HG02943 (cell line): ENCODE measurements around the gene ACTL7A.
"Not testable (repeated sequence)": the region's sequence is repeated elsewhere in the genome, so short reads cannot be mapped to it uniquely, and the experiment has no call there.

Source experiments
- ATAC-seq: cut with Tn5 transposase; IDR thresholded peaks from one replicate; pipeline ENCODE4 v1.9.1; 2021; ENCODE audit warnings: mild to moderate bottlenecking, low read depth, moderate library complexity; ENCODE audit not compliant: unreplicated experiment

The ACTL7A gene, protein sequence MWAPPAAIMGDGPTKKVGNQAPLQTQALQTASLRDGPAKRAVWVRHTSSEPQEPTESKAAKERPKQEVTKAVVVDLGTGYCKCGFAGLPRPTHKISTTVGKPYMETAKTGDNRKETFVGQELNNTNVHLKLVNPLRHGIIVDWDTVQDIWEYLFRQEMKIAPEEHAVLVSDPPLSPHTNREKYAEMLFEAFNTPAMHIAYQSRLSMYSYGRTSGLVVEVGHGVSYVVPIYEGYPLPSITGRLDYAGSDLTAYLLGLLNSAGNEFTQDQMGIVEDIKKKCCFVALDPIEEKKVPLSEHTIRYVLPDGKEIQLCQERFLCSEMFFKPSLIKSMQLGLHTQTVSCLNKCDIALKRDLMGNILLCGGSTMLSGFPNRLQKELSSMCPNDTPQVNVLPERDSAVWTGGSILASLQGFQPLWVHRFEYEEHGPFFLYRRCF

DNA sequence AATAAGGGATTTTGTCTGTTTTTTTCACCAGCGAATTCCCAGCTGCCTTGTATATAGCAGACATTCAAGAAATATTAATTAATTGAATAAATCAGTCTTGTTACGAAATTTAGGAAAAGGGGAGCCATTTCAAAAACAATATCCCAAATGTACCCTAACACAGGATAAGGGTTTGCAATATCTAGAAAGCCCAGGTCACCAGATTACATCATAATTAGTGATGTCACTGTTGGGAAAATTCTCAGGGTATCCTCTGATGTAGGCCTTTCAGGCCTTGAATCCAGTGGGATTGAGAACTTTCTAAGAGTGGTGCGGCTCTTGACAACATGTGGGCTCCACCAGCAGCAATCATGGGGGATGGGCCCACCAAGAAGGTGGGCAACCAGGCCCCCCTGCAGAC, at the start of gene ACTL7A:
TSS of gene ACTL7A (plus strand) at position 270 of the 400 bp plus-strand sequence. CDS start at position 327, 57 bp downstream.
- no peak for ATAC-seq

DNA sequence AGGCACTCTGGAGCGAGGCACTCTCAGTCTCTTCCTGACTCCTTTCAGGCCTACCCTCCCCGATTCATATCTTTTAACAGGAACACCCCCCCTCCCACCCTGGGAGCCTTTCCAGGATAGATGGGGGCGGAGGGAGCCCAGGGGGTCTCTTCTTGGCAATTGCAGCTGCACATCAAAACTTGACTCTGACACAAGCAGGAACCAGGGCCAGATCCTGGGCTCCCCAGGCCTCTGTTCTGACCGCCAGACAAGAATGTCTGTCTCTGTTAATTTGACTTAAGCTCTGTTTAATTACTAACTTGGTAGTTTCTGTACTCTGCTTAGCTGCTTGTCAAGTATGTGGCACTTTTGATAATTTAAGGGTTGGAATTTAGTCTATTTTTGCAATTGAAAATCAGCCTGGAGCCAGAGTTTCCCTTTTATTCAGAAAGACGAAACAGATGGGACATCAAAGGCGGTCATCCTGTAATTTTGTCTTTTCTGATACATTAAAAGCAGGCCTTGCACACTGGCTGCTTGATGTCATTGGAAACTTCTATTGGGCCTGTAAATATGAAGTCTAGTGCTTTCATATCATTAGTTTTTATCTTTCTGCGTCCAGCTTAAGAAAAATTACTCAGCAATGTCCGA, 49.6 kb upstream of the ACTL7A start:
- ATAC-seq: no peak

DNA sequence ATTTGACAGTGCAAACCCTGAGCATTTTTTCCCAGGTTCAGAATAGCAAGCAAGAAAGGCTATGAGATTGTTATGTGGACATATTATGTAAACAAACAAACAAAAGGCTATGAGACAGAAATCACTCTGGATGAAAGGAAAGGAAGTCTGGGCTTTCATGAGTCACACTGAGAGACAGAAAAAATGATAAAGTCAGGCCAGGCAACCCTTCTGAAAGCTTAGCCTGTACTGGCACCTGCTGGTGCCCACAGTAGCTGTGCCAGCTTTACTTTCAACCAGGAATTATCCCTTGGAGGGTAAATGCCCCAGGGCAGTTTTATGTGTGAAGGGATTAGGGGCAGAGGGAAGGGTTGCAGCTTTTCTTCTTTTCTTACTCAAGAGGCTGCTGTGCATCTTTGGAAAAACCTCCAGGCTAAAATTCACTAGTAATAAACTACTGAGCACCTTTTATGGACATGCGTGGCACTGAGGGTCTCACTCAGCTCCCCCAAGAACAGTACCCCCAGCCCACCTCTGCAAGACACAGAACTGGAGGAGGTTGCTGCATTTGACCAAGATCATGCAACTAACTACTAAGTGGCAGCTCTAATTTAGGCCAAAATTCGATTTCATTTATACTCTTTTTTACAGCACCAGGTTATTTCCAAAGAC, 48.0 kb upstream of the ACTL7A start:
- no peak for ATAC-seq

DNA sequence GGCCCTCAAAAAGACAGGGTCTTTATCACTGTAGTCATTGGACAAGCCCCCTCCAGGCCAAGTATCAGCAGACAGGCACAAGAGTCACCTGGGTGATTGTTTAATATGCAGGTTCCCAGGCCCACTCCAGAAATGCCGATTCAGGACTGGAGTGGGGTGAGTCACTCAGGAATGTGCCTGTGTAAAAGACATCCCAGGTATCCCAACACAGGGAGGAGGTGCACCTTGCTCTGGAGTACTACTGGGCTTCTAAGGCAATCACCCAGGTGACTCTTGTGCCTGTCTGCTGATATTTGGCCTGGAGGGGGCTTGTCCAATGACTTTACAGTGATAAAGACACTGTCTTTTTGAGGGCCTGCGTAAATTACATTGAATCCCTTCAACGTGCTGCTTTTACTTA, 46.9 kb upstream of the ACTL7A start:
- no peak for ATAC-seq

DNA sequence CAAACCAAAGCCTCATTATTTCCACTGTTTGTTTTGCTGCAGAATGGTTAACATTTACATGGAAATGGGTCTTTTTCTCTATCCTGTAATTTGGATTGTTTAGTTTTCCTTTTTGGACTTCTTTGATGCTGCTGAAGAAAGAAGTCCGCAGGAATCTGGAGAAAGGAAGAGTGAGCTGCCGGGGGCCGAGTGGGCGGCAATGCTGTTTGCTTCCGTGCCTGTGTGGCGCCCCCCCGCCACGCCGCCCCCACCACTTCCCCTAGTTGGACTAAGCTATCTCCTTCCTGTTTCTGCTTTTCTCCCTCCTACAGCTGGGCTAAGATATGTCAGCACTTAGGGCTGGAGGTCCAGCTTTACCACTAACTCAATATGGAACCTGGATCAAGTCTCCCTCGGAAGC, 46.0 kb upstream of the ACTL7A start:
- no peak for ATAC-seq

DNA sequence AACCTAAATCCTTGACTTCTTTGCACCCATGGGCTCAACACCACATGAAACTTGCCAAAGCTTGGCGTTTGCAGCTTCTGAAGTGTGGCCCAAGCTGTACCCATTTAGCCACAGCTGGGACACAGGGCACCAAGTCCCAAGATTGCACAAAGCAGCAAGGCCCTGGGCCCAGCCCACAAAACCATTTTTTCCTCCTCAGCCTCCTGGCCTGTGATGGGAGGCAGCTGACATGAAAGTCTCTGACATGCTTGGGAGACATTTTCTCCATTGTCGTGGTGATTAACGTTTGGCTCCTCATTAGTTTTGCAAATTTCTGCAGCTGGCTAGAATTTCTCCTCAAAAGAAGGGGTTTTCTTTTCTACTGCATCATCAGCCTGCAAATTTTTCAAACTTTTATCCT, 38.2 kb upstream of the ACTL7A start:
- no peak for ATAC-seq

DNA sequence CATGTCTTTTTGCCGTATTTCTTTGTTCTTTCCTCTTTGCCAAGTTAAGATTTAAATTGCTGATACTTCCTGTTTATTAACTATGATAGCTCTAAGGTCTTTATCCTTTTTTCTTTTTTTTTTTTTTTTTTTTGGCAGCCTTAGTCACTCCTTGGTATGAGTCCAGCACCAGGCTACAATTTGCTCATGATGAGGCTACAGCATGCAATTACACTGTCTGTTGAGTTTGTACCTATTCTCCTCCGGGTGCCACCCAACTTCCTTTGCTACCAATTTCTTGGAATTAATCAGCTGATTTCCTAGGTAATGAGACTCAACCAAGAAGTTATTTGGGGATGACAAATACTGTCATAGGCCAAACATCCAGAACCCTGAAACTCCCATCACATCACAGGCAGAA, 31.8 kb upstream of the ACTL7A start:
- no peak for ATAC-seq

DNA sequence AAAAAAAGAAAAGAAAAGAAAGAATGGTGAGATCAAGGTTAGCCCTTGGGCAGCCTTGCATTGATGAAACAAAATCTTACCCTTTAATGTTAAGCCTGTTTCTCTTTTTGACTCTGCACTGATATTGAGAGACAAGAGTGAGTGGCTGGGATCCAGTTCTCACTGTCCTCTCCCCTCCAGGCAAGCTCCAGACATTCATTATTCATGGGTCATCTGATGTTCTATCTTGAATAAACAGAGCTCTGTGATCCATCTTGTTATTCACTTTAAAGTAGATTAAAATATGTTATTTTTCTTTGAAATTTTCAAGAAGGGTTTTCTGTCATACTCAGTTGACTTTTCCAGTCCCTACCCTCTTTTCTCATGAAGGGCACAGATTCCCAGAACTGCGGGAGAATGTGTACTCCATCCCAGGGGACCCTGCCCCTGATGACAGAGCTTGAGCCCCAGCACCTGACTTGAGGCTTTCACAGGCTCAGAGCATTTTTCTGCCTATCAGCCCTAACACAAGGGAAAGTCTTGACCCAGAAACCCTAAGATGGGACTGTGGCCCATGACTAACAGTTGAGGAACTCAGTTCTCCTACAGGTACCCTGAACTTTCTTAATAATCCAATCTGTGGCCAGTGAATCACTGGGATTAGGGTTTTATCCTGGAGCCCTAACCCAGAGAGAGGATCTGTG, 30.4 kb upstream of the ACTL7A start:
- no peak for ATAC-seq

DNA sequence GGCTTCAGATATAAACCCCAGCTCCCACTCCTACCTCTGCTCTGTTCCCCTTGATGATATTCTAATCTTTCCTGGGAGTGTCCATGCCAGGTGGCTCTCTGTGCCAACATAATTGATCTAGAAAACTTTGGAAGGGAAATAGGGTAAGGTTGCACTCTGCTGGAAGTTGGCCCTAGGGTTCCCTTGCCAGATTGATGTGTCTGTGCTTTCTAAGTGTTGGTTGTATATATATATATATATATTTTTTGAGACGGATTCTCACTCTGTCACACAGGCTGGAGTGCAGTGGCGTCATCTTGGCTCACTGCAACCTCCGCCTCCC, 29.9 kb upstream of the ACTL7A start:
- ATAC-seq: no peak

DNA sequence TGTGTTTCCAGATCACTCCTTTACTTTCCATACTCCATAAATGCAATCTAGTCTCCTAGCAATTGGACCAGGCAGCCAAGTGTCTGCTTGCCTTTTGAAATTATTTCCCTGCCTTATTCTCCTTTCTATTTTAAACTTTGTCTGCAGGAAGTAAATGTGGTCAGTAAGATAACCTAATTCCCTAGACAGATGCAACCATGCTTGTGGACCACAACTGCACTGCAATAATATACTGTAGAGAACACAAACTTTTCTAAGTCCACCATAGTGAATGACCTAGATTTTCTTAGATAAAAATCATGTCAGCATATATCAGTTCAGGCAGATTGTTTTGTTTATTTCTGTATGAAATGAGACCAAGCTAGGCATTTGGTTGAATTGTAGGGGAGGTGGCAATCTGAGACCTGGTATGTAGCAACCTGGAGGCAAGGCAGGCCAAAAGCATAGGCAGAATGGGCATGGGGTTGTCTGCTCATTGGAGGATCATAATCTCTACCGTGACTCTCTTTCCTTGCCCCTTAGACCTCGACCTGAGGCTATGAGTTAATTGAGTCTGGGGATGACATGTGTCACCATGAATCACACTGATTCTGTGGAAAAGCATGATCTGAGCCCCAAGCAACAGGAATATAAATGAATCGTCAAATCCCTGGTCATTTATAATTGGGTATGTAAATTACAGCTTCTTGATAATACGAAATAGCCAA, 27.0 kb upstream of the ACTL7A start:
- no peak for ATAC-seq

DNA sequence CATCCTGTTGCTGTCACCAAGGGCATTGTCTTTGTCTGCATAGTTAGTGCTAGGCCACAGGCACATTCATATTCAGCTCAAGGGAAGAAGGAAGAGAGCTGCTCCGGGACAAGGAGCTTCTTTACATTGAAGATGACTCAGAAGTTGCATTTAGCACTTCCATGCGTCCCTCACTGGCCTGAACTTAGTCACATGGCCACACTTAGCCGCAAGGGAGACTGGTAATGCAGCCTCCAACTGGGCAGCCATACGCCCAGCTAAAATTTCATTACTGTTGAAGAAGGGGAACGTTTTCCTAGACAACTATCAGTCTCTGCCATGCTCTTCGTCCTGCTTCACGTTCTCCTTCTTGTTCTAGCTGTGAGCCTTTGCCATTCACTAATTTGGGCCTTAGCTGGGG, 26.2 kb upstream of the ACTL7A start:
- ATAC-seq: no peak

DNA sequence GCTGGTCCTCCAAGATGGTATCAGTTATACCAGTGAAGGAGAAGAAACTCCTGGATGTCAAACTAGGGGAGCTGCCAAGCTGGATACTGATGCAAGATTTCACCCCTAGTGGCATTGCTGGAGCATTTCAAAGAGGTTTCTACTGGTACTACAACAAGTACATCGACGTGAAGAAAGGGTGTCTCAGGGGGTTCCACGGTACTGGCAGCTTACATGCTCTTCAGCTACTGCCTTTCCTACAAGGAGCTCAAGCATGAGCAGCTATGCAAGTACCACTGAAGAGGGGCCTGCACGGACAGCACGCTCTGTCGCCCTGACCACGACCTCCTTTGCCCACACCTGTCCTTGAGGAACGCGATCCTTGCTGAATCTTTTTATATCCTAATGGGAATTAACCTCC, 25.7 kb upstream of the ACTL7A start:
- ATAC-seq: no peak

DNA sequence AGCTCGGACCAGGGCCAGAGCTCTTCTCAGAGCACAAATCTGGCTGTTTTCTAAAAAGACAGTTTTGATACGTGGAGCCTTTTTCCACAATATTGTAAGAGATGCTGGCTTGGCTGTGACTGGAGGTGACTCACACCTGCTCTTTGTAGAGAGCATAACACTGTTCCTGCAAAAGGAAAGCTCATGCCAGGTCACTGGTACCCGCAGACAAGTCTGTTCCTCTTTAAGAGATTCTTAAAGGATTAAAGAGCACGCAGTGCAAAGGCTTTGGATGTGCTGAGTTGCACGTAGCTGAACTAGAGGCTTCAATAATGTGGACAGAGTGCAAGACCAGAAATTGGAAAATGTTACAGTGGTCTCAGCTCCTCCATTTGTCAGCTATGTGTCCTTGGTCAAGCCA, 25.3 kb upstream of the ACTL7A start:
- ATAC-seq: no peak

DNA sequence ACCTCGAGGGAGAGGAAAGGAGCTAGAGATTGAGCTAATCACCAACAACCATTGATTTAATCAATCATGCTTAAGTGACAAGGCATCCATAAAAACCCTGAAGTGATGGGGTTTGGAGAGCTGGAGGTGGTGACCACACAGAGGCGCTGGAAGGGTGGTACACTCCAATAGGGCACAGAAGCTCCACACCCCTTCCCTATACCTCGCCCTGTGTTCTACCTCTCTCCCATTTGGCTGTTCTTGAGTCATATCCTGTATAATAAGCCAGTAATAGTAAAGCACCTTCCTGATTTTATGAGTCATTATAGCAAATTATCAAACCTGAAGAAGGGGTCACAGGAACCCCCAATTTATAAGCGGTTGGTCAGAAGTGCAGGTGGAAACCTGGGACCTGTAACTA, 24.5 kb upstream of the ACTL7A start:
- ATAC-seq: no peak

DNA sequence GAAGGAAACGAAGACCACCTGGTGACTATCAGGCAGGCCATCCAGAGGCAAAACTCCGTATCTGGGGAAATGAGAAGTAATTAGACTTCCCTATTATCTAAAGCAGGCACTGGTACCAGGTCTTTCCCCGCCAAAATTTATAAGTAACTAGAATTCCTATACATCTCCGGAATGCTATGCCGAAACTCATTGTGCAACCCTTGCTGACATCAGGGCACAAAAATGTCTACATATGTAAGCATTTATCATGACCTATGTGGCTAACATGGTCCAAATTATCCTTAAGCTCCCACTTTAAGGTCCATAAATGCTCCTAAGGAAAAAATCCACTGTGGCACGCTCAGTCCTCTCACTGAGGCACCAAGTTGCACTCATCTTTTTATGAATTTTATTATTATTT, 24.0 kb upstream of the ACTL7A start:
- ATAC-seq: no peak

DNA sequence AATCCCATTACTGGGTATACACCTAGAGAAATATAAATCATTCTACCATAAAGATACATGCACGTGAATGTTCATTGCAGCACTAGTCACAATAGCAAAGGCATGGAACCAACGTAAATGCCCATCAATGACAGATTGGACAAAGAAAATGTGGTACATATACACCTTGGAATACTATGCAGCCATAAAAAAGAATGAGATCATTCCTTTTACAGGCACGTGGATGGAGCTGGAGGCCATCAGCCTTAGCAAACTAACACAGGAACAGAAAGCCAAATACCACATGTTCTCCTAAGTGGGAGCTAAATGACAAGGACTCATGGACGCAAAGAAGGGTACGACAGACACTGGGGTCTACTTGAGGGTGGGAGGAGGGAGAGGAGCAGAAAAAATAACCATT, 22.5 kb upstream of the ACTL7A start:
- not testable (repeated sequence) for ATAC-seq

DNA sequence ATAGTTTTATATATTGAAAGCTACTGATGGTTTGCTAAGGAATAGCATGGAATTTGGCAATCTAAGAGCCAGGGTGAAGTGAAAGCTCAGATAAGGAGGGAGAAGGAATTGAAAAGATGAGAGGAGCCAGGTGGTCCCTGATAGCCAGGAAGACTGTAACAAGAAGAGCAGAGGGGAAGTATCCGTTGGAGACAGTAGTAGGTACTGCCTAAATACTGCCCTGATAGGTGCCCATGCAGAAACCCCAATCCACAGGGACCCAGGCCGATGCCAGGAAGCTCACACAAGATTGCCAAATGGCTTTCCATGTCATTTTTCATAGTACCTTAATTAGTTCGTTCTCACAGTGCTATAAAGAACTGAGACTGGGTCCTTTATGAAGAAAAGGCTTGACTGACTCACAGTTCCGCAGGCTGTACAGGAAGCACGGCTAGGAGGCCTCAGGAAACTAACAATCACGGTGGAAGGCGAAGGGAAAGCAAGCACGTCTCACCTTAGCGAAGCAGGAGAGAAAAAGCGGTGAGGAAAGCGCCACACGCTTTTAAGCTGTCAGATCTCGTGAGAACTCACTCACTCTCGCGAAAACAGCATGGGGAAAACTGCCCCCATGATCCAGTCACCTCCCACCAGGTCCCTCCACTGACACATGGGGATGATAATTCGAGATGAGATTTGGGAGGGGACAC, 19.3 kb upstream of the ACTL7A start:
- no peak for ATAC-seq

DNA sequence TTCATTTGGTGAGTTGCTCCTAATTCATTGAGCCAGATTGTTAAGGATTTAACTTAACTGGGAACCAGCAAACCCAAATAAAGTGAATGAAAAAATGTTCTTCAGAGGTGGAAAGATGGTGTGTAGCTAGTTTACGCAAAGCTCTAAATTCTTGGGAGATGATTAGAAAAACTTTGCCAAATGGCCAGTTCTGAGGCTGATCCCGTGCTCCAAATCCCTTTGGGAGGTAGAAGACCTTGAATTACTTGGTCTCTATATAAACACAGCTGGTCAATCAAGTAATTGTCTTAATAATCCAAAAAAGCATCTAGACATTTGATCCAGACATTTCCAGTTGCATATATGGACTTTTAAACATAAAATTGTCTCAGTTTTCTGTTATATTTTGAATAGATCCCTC, 17.7 kb upstream of the ACTL7A start:
- ATAC-seq: no peak

DNA sequence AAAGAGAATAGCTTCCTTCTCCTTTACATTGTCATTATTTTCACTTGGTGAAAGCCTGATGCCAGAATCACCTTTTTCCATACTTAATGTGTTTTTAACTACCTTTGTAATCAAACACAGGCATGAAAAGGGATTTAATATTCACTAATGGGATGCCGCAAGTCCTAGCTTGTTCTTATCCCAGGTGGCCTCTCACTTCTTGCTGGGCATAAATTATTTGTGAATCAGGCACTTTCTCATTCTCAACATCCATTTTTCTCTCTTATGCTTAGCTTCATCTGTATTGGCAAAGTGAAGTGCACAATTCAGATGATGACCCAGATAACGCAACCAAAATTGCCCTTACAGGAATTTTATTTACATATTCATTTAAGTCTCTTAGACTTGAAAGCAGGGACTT, 17.2 kb upstream of the ACTL7A start:
- no peak for ATAC-seq

DNA sequence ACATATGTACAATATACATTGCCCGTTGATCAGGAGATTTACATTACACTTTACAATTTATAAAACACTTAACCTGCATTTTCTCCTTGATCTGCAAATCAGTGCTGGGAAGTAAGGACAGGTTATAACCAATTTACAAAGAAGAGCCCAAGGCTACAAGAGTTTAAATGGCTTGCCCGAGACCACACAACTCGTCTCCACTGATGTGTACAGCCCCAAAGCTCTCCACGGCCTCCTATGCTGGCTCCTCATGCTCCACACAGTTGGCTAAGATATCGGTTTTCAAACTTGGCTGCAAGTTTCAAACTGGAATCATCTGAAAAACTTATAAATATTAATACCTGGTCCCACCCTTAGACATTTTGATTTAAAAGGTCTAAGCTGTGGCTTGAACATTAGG, 16.6 kb upstream of the ACTL7A start:
- ATAC-seq: no peak
